Middle frontal gyrus (tissue), 1 donor: Measurements from ENCODE around the gene RND2.
"Not testable (repeated sequence)": the region's sequence is repeated elsewhere in the genome, so short reads cannot be mapped to it uniquely, and the experiment has no call there.

Experiments
- DNase-seq: peaks from one replicate; pipeline ENCODE4 v3.0.0-alpha.2; 2015; ENCODE audit warnings: low spot score; ENCODE audit errors: extremely low spot score

Gene RND2

GRCh38 chr17:43024407-43025289 lies at the start of gene RND2:
Gene RND2, plus strand, starts transcription at chr17:43025231. Its CDS starts 117 bp downstream, at chr17:43025348.
- peak; percentile 78 for DNase-seq

GRCh38 chr17:42975265-42975664 lies 49.8 kb upstream of the RND2 start:
- DNase-seq: no peak

- not testable (repeated sequence) for DNase-seq
Observed at GRCh38 chr17:42975701-42976100, 49.3 kb upstream of the RND2 start.

- no peak for DNase-seq
Observed at GRCh38 chr17:42979511-42980273, 45.3 kb upstream of the RND2 start, which contains the start of gene PTGES3L. Gene PTGES3L, minus strand, starts transcription at chr17:42980080. Its CDS starts 27 bp downstream, at chr17:42980053.

- DNase-seq: peak; percentile 84
Observed at GRCh38 chr17:42980274-42980765, 44.7 kb upstream of the RND2 start, which contains the start of gene RUNDC1. Gene RUNDC1, plus strand, starts transcription at chr17:42980565. Its CDS starts 12 bp downstream, at chr17:42980577.

- DNase-seq: no peak
Observed at GRCh38 chr17:42980766-42981397, 44.1 kb upstream of the RND2 start.

GRCh38 chr17:42982266-42982665 lies 42.8 kb upstream of the RND2 start:
- no peak for DNase-seq

GRCh38 chr17:42985225-42985624 lies 39.8 kb upstream of the RND2 start:
- DNase-seq: no peak

- DNase-seq: no peak
Observed at GRCh38 chr17:42989141-42989540, 35.9 kb upstream of the RND2 start.

- DNase-seq: no peak
Observed at GRCh38 chr17:42989726-42990652, 35.0 kb upstream of the RND2 start.

- no peak for DNase-seq
Observed at GRCh38 chr17:42991471-42991870, 33.6 kb upstream of the RND2 start.

- DNase-seq: no peak
Observed at GRCh38 chr17:42992872-42993271, 32.2 kb upstream of the RND2 start.

- not testable (repeated sequence) for DNase-seq
Observed at GRCh38 chr17:42993913-42994312, 31.1 kb upstream of the RND2 start.

GRCh38 chr17:42997390-42997983 lies 27.5 kb upstream of the RND2 start:
- no peak for DNase-seq

- peak; percentile 100 for DNase-seq
Observed at GRCh38 chr17:42997984-42998938, 26.8 kb upstream of the RND2 start, which contains the start of gene RPL27. Gene RPL27, plus strand, starts transcription at chr17:42998419. Its CDS starts 332 bp downstream, at chr17:42998751.

- no peak for DNase-seq
Observed at GRCh38 chr17:42999003-42999525, 26.0 kb upstream of the RND2 start.

- not testable (repeated sequence) for DNase-seq
Observed at GRCh38 chr17:43000894-43001293, 24.1 kb upstream of the RND2 start.

GRCh38 chr17:43003542-43004172 lies 21.4 kb upstream of the RND2 start:
- no peak for DNase-seq
